D341Med (cell line): ENCODE data around the gene RPL9.
"Not testable (repeated sequence)": the region's sequence is repeated elsewhere in the genome, so short reads cannot be mapped to it uniquely, and the experiment has no call there.

Experiments used
- DNase-seq: peaks from one replicate; pipeline ENCODE4 v3.0.0; 2012; ENCODE audit warnings: low spot score

Gene RPL9

GRCh38 chr4:39466747-39467146 lies 8.0 kb upstream of the RPL9 start:
- DNase-seq: no peak

DNA sequence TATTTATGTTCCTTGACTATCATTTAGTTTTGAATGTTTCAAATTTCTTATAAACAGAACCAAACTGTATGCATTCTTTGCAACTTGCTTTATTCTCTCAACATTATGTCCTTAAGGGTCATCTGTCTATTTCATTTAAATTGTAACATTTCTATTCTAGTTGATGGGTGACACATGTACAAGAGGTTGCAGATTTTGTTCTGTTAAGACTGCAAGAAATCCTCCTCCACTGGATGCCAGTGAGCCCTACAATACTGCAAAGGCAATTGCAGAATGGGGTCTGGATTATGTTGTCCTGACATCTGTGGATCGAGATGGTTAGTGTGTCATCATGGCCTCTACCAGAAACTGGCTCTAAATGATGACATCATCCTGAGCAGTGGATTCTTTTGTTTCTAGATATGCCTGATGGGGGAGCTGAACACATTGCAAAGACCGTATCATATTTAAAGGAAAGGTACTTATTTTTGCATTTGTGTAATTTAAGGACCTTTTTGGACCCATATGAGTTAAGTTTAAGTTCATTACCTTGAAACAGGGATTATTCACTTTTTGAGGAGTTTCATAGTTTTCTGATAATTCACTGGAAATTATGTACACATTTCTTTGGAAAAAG lies 6.3 kb upstream of the RPL9 start:
- DNase-seq: peak; percentile 64

GRCh38 chr4:39458161-39458504 lies 589 bp downstream of the RPL9 start:
- DNase-seq: not testable (repeated sequence)

GRCh38 chr4:39456946-39457763 lies 1.6 kb downstream of the RPL9 start:
- no peak for DNase-seq

DNA sequence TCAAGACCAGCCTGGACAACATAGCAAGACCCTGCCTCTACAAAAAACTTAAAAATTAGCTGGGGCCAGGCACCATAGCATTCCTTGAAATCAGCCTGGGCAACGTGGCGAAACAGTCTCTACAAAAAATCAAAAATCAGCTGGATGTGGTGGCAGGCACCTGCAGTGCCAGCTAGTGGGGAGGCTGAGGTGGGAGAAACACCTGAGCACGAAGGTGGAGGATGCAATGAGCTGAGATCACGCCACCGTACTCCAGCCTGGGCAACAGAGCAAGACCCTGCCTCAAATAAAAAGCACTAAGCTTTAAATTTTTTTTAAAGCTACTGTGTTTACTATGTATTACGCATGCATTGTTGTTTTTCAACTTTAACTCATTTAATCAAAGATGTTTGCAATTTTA lies 3.2 kb downstream of the RPL9 start:
- no peak for DNase-seq

DNA sequence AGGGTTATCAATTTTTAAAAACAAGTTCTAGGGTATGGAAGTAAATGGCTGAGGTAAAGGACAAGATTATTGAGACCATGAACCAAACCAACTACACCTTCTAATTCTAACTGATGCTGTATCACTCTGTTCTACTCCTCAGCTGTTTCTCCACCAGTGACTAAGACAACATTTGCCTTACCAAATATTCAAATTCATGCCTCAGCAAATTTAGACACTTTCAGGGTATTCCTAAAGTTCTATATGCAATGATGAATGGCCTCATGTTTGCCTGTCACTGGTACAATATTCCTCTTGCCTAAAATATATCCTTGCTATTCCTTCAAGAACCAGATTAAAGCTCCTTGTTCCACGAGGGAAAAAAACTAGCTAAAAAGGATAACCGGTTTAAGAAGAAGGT lies 5.0 kb downstream of the RPL9 start:
- no peak for DNase-seq

DNA sequence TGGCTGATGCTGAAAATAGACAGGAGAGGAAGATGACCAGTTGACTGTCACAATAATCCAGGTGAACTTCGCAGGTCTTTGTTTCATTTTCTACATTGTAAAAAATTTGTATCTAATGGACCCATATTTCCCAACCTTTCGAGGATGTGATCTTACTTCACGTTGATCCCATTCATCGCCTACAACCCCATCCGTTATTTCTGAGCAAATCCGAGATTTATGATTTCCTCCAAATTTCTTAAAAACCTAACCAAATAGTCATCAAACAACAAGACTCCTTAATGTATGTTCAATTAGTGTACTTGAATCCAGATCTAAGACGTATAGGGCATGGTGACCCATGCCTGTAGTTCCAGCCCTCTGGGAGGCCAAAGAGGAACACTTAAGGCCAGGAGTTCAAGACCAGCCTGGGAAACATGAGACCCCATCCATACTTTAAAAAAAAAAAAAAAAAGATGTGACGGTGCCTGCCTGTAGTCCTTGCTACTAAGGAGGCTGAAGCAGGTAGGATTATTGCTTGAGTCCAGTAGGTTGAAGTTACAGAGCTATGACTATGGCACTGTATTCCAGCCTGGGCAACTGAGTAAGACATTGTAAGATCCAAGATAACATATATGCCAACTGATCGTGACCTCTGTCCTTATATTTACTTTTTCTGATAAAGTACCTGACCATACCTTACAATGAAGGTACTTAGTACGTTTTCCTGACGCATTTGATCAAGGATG lies 5.7 kb downstream of the RPL9 start:
- DNase-seq: no peak

DNA sequence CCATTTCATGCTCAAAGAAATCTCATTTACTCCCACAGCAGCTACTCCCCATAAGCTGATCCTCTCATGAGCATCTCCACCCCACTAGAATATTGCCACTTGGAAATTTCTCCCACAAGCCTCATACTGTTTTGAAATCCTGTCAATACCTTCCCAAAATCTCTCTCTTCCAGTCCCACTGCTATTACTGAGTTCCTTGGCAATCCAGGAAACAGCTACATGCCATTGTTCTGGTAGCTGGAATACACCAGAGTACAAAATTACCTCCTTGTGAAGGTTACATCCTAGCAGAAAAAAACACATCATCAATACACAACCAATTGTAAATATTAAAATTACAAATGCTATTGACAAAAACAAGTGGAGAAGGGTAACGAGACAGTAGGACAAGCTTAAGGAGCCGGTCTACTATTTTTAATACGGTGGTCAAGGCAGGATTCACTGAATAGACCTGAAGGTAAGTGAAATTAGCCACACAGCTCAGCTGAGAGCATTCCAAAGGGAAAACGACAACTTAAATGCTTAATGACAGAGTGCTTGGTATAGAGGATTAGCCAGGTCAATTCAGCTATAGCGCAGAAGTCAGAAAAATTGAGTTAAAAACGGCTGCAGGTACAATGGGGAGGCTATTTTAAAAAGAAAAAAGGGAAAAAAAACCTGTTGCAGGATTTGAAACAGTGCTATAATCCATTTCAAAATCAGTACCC lies 6.4 kb downstream of the RPL9 start:
- DNase-seq: no peak

DNA sequence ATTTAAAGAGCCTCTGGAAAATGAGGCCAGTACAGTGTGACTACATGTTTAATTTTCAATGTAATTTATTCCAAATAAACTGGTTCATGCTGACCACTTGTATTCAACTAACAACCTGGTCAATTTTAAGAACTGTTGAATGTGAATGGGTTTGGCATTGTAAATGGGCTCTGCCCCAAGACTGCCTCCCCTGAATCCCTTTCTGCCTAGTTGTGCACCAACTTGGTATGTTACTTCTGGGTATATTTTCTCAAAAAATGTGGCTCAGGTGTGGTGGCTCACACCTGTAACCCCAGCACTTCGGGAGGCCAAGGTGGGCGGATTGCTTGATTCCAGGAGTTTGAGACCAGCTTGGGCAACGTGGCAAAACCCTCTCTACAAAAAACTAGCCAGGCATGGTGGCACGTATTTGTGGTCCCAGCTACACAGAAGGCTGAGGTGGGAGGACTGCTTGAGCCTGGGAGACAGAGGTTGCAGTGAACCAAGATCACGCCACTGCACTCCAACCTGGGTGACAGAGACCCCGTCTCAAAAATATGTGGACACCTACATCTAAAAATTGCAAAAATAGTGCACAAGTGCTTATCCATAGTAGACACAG lies 7.2 kb downstream of the RPL9 start:
- no peak for DNase-seq

GRCh38 chr4:39450618-39451017 lies 8.1 kb downstream of the RPL9 start:
- no peak for DNase-seq

GRCh38 chr4:39446842-39447573 lies 11.7 kb downstream of the RPL9 start:
- peak; percentile 49 for DNase-seq

DNA sequence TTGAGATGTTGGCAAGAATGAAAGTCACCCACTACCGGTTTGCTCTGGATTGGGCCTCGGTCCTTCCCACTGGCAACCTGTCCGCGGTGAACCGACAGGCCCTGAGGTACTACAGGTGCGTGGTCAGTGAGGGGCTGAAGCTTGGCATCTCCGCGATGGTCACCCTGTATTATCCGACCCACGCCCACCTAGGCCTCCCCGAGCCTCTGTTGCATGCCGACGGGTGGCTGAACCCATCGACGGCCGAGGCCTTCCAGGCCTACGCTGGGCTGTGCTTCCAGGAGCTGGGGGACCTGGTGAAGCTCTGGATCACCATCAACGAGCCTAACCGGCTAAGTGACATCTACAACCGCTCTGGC lies 12.3 kb downstream of the RPL9 start:
- DNase-seq: no peak

GRCh38 chr4:39442998-39443397 lies 15.7 kb downstream of the RPL9 start:
- no peak for DNase-seq

DNA sequence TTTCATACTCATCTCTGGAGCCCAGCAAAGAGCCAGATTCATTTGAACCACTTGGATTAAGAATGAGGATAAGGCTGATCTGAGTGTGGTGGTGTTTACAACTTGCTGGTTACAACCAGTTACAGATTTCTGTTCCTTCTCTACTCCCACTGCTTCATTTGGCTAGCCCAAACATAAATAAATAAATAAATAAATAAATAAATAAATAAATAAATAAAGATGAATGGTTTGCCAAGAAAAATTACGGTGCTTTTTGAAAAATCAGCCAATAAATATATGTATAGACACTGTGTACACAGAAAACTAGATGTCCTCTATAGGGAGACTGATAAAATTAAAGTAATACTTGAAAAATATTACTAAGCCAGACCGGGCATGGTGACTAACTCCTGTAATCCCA lies 17.1 kb downstream of the RPL9 start:
- no peak for DNase-seq

DNA sequence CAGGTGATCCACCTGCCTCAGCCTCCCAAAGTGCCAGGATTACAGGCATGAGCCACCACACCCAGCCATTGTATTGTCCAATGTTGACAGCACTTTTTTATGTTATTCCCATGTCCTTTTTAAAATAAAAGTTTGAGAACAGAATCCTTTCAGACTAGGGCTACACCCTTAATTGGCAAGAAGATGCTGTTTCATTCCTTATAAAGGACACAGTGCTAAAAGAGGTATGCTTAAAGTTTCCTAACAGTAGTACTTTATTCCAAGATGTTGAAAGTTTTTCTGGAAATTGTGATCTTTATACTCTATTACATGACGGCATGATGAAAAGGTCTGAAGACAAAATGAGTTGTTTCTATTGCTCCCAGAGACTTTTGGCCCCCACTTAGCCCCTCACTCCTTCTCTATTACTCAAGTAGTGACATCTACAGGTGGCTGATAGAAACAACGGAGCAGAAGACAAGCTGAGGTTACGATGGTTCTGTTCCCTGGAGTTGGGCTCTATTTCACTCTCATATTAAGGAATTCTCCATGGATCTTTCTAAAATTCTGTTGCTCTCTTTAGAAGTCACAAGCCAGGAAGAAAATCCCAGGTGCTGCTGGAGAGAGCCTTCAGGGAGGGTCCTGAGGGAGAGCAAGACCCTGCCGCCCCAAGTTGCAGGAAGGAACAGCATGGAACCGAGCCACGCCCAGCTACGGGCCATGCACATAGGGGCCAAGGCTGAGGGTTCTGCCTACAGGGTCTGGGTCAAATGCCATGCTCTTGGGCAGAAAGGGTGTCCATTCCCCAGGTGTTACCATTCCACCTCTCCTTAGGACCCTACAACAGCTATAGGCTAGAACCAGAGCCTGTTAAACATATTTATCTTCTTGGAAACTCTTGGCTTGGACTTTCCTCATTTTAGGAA lies 22.8 kb downstream of the RPL9 start:
- no peak for DNase-seq

- DNase-seq: no peak
These were observed 24.7 kb downstream of the RPL9 start for GRCh38 chr4:39433878-39434492.

DNA sequence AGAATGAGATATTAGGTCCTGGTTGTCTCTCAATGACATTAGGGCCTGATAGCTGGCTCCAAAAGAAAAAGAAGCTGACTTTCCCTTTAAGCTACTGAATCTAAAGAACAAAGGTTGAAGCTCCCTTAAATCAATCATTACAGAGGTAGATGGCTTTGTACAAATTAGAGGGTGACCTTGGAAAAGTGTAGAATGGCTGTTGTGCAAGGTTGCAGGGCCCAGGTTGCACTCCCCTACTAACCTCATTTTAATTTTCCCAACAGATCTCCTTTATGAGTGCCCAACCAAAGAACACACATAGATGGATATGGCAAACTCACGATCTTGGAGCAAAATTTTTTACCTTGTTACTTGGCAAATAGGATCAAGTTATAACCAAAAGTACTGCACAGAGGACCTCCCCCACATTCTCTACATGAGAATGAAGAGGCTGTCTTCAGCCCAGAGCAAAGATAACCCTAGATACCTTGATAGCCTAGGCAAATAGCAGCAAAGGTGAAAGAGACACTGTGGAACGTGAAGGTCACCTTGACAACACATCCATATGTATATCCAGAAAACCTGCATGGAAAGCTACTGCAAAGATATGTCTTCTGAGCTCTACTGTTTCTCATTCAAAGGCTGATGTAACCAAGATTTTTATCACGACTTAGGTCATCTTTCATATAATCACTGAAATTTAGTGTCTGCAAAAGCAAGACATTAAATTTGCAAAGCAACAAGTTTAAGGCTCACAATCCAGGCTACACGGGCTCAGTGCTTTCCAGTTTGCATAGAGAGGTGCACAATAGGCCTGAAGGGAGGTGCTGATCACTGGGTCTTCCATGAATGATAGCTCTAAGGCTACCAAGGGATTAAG lies 29.0 kb downstream of the RPL9 start:
- no peak for DNase-seq

- no peak for DNase-seq
These were observed 31.1 kb downstream of the RPL9 start for GRCh38 chr4:39427520-39428114.

DNA sequence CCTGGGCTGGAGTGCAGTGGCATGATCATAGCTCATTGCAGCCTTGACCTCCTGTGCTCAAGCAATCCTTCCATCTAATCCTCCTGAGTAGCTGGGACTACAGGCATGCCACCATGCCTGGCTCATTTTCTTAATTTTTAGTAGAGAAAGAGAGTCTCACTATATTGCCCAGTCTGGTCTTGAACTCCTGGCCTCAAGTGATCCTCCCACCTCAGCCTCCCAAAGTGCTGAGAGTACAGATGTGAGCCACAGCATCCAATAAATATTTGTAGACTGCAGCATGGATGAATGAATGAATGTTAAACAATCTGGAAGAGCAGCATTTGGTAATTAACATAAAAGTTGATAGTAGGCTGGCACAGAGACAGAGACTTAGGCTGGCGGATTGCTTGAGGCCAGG lies 32.0 kb downstream of the RPL9 start:
- DNase-seq: no peak
